SJSA1 (cell line): ENCODE measurements around the gene CISH. TPM values are rescaled to one million over a fixed set of nuclear protein-coding genes. Genes with fewer than 3 reads are reported as not detected.

Source experiments
- DNase-seq, 2 experiments: peaks; one replicate each; pipeline ENCODE4 v3.0.0-alpha.2; 2015 to 2020; ENCODE audit warnings: low spot score in 2 of 2, low read depth in 1 of 2
- H3K27ac ChIP-seq: fragments of 250-450 bp; sonication (Bioruptor Pico); 2 replicates; pipeline ENCODE4 v1.5.1; 2020; ENCODE audit warnings: mild to moderate bottlenecking, moderate library complexity
- H3K27me3 ChIP-seq: fragments of 250-450 bp; sonication (Bioruptor Pico); replicated peaks from 2 replicates; pipeline ENCODE4 v1.5.1; 2020; ENCODE audit warnings: mild to moderate bottlenecking, moderate library complexity
- H3K36me3 ChIP-seq: fragments of 250-450 bp; sonication (Bioruptor Pico); 2 replicates; pipeline ENCODE4 v1.5.1; 2020; ENCODE audit warnings: mild to moderate bottlenecking
- H3K4me1 ChIP-seq: fragments of 250-450 bp; sonication (Bioruptor Pico); replicated peaks from 2 replicates; pipeline ENCODE4 v1.6.1; 2021; ENCODE audit warnings: mild to moderate bottlenecking
- H3K4me3 ChIP-seq: fragments of 250-450 bp; sonication (Bioruptor Pico); 2 replicates; pipeline ENCODE4 v1.5.1; 2020; ENCODE audit warnings: mild to moderate bottlenecking
- H3K9me3 ChIP-seq: fragments of 250-450 bp; sonication (Bioruptor Pico); replicated peaks from 2 replicates; pipeline ENCODE4 v1.5.1; 2020; ENCODE audit warnings: mild to moderate bottlenecking
- total RNA-seq: library from RNA; depleted of rRNA; stranded (reverse); fragments of >200 nt; shearing (Covaris generic); gene quantifications from 2 replicates; pipeline ENCODE4 v1.2.3, GENCODE V29; 2014; rRNA removed

The CISH gene, protein sequence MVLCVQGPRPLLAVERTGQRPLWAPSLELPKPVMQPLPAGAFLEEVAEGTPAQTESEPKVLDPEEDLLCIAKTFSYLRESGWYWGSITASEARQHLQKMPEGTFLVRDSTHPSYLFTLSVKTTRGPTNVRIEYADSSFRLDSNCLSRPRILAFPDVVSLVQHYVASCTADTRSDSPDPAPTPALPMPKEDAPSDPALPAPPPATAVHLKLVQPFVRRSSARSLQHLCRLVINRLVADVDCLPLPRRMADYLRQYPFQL
- total RNA-seq, result 0.92 TPM in 1 of 2 replicates, not detected in the other

GRCh38 chr3:50611464-50612233, at the start of gene CISH:
CISH (minus strand) TSS chr3:50611774; CDS start chr3:50611650, 124 bp downstream.
- Histone ChIP-seq H3K36me3 (no peaks in the 10 kb centered on the region), H3K4me3 (peak within 1 kb of the TSS; percentile 43), H3K9me3 (no peaks in the 10 kb centered on the region), H3K27ac (peak within 1 kb of the TSS; percentile 29; the same call in 1 of the 2 replicates), H3K4me1 (peaks cover 17% of the 10 kb centered on the region), H3K27me3 (no peaks in the 10 kb centered on the region)
- peak; percentile 93 to 95 for DNase-seq

GRCh38 chr3:50660386-50660785, 48.8 kb upstream of the CISH start:
- H3K4me1 ChIP-seq, result no peaks in the 10 kb centered on the region
- H3K4me3 ChIP-seq, result no peak overlapping the region
- no peaks in the 10 kb centered on the region for H3K27me3 ChIP-seq
- no peak overlapping the region for H3K27ac ChIP-seq
- H3K9me3 ChIP-seq, result no peaks in the 10 kb centered on the region
- DNase-seq, result no peak
- H3K36me3 ChIP-seq, result no peaks in the 10 kb centered on the region

DNA sequence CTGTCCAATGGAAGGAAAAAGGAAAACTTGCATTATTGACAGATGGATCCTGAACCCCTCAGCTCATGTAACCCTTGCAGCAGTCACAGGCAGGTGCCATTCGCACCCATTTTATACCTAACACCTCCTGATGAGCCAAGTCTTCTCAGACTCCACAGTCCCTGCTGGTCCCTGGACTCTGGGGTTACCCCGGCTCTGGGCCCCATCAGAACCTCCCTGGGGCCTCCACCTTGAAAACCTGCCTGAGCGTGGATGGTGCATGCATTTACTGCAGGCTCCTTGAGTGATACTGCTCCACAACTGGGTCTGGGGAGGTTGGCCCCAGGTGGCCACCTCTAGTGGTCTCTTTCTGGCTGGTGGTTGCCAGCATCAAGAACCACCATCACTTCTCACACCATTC, 47.3 kb upstream of the CISH start:
- DNase-seq, result no peak
- Histone ChIP-seq H3K4me1 (no peaks in the 10 kb centered on the region), H3K36me3 (no peaks in the 10 kb centered on the region), H3K9me3 (no peaks in the 10 kb centered on the region), H3K27ac (no peak overlapping the region), H3K27me3 (no peaks in the 10 kb centered on the region), H3K4me3 (no peak overlapping the region)

DNA sequence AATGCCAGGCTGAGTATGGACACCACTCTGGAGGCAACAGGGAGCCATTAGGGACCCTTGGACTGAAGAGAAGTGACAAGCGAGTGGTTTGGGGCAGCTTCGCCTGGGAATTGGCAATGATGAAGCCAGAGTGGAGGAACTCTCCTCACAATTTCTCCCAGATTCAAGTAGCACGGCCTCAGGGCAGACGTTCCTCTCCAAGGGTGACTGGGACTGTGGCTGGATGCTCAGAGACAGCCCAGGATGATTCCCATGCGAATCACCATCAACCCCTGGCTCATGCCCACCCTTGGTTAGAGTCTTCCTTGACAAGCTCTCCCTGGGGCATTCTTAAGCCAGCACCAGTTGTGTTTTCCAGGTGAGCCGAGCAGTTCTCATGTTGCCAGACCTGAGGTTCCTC, 46.8 kb upstream of the CISH start:
- Histone ChIP-seq H3K36me3 (no peaks in the 10 kb centered on the region), H3K27ac (no peak overlapping the region), H3K27me3 (no peaks in the 10 kb centered on the region), H3K4me3 (no peak overlapping the region), H3K4me1 (no peaks in the 10 kb centered on the region), H3K9me3 (no peaks in the 10 kb centered on the region)
- no peak for DNase-seq

GRCh38 chr3:50657816-50658215, 46.2 kb upstream of the CISH start:
- DNase-seq, result no peak
- no peaks in the 10 kb centered on the region for H3K4me1 ChIP-seq
- no peaks in the 10 kb centered on the region for H3K36me3 ChIP-seq
- no peak overlapping the region for H3K4me3 ChIP-seq
- H3K27me3 ChIP-seq, result no peaks in the 10 kb centered on the region
- no peak overlapping the region for H3K27ac ChIP-seq
- H3K9me3 ChIP-seq, result no peaks in the 10 kb centered on the region

DNA sequence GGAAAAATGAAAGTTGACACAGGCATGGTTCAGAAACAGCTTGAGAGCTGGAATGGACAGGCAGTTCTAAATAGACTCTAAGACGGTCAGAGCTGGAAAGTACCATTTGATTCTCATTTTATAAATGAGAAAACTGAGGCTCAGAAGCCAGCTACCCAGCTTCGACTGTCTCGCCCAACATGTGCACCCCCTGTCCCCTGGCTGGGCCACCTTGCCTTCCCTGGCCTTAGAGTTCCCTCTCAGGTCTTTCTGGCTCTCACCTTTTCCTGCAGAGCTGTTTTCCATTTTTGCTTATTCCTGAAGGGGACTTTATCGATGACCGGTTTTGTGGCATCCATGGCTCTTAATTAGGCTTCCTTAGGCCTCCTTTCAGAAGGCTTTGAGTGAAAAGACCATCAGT, 45.8 kb upstream of the CISH start:
- H3K4me3 ChIP-seq, result no peak overlapping the region
- H3K9me3 ChIP-seq, result no peaks in the 10 kb centered on the region
- no peak overlapping the region for H3K27ac ChIP-seq
- no peaks in the 10 kb centered on the region for H3K4me1 ChIP-seq
- H3K36me3 ChIP-seq, result no peaks in the 10 kb centered on the region
- H3K27me3 ChIP-seq, result no peaks in the 10 kb centered on the region
- DNase-seq, result no peak

- Histone ChIP-seq H3K9me3 (no peaks in the 10 kb centered on the region), H3K4me1 (no peaks in the 10 kb centered on the region), H3K4me3 (no peak overlapping the region), H3K27me3 (no peaks in the 10 kb centered on the region), H3K27ac (no peak overlapping the region), H3K36me3 (no peaks in the 10 kb centered on the region)
- no peak for DNase-seq
These were observed 45.0 kb upstream of the CISH start for GRCh38 chr3:50656417-50657195.

DNA sequence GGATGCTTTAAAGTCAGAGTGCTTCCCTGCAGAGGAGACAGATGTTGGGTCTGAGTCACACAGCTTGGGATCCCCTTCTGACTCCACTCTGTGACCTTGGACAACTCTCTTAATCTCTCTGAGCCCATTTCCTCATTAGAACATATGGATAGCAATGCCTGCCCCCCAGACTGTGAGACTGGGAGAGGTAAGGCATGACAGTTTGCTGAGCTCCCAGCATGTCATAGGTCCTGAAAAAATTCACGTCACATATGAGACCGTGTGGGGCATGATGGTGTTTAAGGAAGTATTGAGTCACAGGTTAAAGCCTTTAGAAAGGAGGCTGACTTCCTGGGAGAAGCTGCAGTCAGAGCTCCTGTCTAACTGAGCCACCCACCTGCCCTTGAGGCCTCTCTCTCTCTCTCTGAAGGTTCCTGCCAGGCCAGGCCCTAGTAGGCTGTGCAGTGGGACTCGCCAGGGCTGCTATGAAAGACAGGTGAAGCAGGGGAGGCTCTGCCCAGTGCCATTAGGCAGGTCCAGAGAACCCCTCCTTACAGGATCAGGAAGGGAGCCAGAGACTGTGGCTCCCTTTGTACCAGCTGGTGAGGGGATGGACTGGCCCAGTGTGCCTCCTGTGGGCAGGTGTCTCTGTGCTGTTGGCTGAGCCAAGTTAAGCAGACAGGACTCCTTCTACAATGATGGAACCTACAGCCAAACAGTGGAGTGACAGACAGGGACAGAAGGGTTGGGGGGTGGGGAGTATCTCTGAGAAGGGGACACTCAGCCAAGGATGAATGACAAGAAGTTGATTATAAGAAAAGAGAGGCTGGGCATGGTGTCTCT, 43.6 kb upstream of the CISH start:
- no peak overlapping the region for H3K4me3 ChIP-seq
- DNase-seq, result no peak
- H3K4me1 ChIP-seq, result no peaks in the 10 kb centered on the region
- no peaks in the 10 kb centered on the region for H3K36me3 ChIP-seq
- H3K27ac ChIP-seq, result no peak overlapping the region
- no peaks in the 10 kb centered on the region for H3K9me3 ChIP-seq
- H3K27me3 ChIP-seq, result no peaks in the 10 kb centered on the region

- H3K9me3 ChIP-seq, result no peaks in the 10 kb centered on the region
- DNase-seq, result no peak
These were observed 42.5 kb upstream of the CISH start for GRCh38 chr3:50653937-50654595.

GRCh38 chr3:50652709-50653108, 41.1 kb upstream of the CISH start:
- Histone ChIP-seq H3K4me3 (no peak overlapping the region), H3K27me3 (no peaks in the 10 kb centered on the region), H3K36me3 (no peaks in the 10 kb centered on the region), H3K4me1 (no peaks in the 10 kb centered on the region), H3K9me3 (no peaks in the 10 kb centered on the region), H3K27ac (no peak overlapping the region)
- DNase-seq, result no peak

More at GRCh38 chr3:50653937-50654595, 42.5 kb upstream of the CISH start:
- no peaks in the 10 kb centered on the region for H3K27me3 ChIP-seq
- H3K4me3 ChIP-seq, result no peak overlapping the region
- no peaks in the 10 kb centered on the region for H3K4me1 ChIP-seq
- H3K27ac ChIP-seq, result no peak overlapping the region
- no peaks in the 10 kb centered on the region for H3K36me3 ChIP-seq

- Histone ChIP-seq H3K9me3 (no peaks in the 10 kb centered on the region), H3K36me3 (no peaks in the 10 kb centered on the region), H3K4me1 (no peaks in the 10 kb centered on the region), H3K27me3 (no peaks in the 10 kb centered on the region), H3K27ac (no peak overlapping the region), H3K4me3 (no peak overlapping the region)
- DNase-seq, result no peak
These were observed 40.5 kb upstream of the CISH start for GRCh38 chr3:50651920-50652529.

DNA sequence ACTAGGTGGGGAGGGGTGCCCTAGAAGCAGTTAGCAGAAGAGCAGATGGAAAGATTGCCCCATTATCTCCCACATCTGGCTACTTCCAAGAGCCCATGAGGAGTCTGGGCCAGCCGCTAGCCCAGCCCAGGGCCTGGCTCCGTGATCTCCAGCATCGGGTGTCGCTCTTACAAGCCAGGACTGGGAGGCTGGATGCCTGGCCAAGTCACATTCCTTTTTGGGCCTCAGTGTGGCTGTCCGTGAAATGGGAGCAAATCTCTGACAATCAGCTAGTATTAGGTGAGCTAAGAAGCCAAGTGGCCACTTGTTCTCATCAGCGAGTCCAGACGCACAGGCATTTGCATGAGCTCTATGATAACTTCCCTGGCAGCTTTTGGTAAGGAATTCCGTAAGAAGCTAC, 39.9 kb upstream of the CISH start:
- Histone ChIP-seq H3K4me1 (no peaks in the 10 kb centered on the region), H3K36me3 (no peaks in the 10 kb centered on the region), H3K27me3 (no peaks in the 10 kb centered on the region), H3K4me3 (no peak overlapping the region), H3K27ac (no peak overlapping the region), H3K9me3 (no peaks in the 10 kb centered on the region)
- DNase-seq, result no peak
